Hematopoietic multipotent progenitor cell treated with erythropoietin and hydrocortisone succinate and interleukin-3 and kit ligand, for 6 days (in vitro differentiated cells): ENCODE results near the gene STX16.
"Not testable (repeated sequence)": the region's sequence is repeated elsewhere in the genome, so short reads cannot be mapped to it uniquely, and the experiment has no call there.

Experiments used
- DNase-seq: peaks from one replicate; pipeline ENCODE4 v3.0.0-alpha.2; 2015

Gene STX16

DNA sequence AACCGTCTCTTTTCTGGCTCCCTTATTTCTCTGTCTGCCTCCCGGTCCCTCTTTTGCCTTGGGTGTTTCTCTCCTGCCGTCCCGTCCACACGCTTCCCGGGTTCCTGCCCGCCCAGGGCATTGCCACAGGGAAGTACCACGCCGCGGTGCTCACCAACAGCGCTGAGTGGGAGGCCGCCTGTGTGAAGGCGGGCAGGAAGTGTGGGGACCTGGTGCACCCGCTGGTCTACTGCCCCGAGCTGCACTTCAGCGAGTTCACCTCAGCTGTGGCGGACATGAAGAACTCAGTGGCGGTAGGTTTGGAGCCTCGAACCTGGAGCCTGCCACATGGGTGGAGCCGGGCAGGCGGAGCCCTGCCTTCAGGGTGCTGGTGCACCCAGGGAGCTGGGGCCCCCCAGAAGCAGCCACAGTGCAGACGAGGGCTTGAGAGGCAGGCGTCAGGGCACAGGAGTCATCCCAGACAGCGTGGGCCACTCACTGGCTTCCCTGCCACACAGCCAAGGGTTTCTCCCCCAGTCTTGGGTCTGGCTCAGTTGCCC lies 62.8 kb downstream of the STX16 start:
- no peak for DNase-seq

- no peak for DNase-seq
Measured at GRCh38 chr20:58714340-58714922, 63.3 kb downstream of the STX16 start.

DNA sequence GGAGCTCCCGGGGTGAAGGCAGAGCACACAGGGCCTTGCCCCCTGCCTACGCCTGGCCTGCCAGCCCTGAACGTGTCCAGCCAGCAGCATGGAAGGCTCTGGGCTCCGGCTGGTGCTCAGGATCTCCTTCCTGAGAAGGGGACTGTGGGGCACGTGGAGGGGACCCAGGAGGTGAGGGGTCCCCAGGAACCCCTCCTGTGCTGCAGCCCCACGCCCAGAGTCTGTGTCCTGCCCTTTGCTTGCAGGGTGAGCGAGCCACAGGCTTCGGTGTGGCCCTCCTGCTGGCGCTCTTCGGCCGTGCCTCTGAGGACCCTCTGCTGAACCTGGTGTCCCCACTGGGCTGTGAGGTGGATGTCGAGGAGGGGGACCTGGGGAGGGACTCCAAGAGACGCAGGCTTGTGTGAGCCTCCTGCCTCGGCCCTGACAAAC lies 63.9 kb downstream of the STX16 start:
- DNase-seq: no peak

DNA sequence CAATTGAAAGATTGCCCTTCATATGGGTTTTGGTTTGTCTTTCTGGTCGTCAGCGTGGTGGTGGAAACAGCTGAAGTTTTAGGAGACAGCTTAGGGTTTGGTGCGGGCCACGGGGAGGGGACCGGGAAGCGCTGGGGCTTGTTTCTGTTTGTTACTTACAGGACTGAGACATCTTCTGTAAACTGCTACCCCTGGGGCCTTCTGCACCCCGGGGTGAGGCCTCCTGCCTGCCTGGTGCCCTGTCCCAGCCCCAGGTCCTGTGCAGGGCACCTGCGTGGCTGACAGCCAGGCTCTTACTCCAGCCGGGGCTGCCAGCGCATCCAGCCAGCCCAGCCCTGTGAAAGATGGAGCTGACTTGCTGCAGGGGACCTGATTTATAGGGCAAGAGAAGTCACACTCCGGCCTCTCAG lies 64.3 kb downstream of the STX16 start:
- no peak for DNase-seq

DNA sequence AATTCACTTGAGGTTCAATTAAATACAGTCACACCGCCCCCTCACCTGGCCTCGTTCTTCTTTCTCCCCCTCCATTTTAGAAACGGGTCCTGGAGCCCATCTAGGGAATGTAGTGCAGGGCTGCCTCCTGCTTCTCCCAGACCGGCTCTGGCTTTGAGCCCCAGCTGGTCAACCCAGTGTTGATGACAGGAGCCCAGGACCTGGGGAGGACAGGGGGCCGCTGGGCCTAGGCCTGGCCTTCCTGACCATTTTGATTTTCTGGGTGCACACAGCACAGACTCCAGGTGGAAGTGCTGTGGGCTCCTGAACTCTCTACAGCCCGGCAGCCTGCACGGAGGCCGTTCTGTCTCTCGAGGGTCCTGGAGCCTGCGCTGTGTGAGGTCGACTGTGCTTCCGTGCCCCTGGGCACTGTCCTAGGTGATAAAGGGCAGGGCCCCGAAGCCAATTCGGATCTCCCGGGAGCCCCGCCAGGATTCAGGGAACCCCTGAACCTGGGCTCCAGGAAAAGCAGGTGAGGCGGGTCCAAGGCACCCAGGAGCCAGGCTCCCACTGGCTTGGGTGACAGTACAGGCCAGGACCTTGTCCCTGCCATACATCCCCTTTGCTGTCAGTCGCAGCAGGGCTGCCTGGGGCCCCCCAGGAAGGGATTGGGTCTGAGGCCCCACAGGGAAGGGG lies 64.9 kb downstream of the STX16 start:
- DNase-seq: no peak

- no peak for DNase-seq
Measured at GRCh38 chr20:58716476-58717277, 65.6 kb downstream of the STX16 start.

DNA sequence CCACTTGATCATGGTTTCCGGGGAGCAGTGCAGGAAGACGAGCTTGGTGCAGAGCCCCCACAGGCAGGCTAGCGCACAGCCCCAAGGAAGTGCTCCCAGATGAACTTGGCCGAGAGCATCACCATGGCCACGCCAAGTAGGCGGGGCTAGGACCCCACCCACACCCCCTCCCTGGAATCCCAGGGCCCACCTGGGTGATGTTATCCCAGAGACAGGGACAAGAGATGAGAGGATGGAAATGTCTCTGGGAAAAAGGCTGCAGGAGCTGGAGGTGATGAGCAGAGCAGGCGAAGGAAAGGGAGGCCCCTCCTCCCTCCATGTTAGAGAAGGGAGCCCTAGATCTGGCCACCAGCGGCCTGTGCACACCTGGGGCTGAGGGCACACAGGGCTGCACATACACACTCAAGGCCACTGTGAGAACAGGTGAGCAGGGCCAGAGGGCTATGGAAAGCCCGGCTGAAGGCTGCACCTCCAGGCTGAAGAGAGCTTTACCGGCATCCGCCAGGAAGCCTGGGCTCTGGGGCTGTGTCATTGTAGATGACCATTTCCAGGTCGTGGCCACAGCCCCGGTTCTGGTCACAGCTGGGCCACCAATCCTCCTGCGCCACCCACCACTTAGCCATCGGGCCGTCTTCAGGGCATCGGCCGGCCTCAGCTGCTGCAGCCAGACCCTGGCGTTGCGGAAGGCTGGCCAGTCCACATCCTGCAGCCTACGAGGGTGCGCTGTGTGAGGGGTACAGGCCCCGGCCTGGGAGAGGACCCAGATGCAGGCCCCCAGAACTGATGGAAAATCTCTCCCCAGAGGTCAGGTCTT lies 66.4 kb downstream of the STX16 start:
- DNase-seq: no peak

DNA sequence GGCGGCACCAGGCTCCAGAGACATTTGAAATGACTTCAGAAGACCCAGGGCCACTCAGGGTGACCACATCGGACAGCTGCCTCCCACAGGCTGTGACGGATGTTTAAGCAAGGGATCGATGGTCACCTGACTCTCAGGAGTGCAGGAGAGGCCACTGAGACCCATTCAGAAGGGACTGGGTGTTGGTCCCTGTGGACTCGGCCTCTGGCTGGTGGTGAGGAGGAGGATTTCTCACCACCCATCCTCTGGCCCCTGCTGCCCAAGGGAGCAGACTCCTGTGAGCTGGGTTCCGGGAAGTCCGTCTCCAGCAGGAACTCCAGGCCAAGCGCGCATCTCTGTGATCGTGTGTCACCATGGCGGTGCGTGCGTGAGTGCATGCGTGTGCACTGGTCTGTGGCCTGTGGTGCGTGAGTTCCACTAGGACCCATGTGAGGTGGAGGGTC lies 67.1 kb downstream of the STX16 start:
- no peak for DNase-seq

- no peak for DNase-seq
Measured at GRCh38 chr20:58718729-58719128, 67.6 kb downstream of the STX16 start.

GRCh38 chr20:58719258-58719657 lies 68.2 kb downstream of the STX16 start:
- DNase-seq: no peak

GRCh38 chr20:58719971-58720371 lies 68.9 kb downstream of the STX16 start:
- no peak for DNase-seq

- no peak for DNase-seq
Measured at GRCh38 chr20:58720890-58721289, 69.8 kb downstream of the STX16 start.

GRCh38 chr20:58721951-58722778 lies 71.1 kb downstream of the STX16 start:
- DNase-seq: no peak

DNA sequence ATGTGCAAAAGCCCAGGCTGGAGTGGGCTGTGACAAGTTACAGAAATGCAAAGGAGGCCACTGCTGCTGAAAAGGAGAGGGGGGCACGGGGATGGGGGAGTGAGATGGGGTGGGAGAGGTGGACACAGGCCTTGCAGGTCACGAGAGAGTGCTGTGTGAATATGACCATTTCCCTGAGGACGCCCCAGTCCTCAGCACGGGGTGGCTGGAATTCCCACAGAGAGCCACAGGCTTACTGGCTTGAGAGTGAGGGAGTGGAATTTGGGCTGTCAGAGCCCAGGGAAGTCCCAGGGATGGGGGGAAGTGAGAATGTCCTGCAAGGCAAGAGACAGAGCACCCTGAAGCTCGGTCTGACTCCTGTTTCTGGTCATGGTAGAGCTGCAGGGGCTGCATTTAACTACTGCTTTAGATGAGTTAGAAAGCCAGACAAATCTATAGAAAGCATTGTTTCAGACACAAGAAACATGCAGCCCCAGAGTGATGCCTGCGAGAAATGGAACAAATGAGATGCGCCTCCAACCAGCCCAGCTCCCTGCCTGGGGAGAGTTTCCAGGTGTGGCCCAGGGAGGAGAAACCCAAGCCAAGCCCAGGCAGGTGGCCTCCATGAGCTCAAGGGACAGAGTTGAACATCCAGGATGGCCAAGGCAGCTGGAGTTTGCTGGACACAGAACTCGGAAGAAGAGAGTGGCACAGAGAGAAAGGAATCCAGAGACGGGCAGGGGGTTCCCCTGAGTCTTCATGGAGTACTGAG lies 72.0 kb downstream of the STX16 start:
- no peak for DNase-seq

GRCh38 chr20:58723628-58723984 lies 72.5 kb downstream of the STX16 start:
- DNase-seq: no peak

DNA sequence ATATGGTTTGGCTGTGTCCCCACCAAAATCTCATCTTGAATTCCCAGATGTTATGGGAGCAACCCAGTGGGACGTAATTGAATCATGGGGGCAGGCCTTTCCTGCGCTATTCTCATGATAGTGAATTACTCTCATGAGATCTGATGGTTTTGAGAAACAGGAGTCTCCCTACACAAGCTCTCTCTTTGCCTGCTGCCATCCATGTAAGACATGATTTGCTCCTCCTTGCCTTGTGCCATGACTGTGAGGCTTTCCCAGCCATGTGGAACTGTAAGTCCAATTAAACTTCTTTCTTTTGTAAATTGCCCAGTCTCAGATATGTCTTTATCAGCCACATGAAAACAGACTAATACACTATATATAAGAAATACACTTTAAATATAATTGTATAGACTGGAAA lies 75.1 kb downstream of the STX16 start:
- DNase-seq: not testable (repeated sequence)
